HepG2 (cell line): ENCODE measurements around the gene RER1. TPM values are rescaled to one million over a fixed set of nuclear protein-coding genes. Genes with fewer than 3 reads are reported as not detected.

Experiments
- ASH2L ChIP-seq: fragments of 300-600, 200-600 bp; sonication (generic); IDR thresholded peaks from 2 replicates; pipeline ENCODE4 v1.7.0; 2017; ENCODE audit warnings: low read depth, mild to moderate bottlenecking, moderate library complexity, mixed read lengths, low read length; ENCODE audit not compliant: insufficient read length
- ETV5 ChIP-seq: IDR thresholded peaks from 2 replicates; pipeline ENCODE4 v1.6.1; 2018; ENCODE audit warnings: missing biosample characterization, missing genetic modification reagents, inconsistent platforms, borderline replicate concordance
- GPN1 ChIP-seq: sonication (generic); formaldehyde crosslinking; IDR thresholded peaks from 2 replicates; pipeline ENCODE4 v1.5.1; 2020; ENCODE audit warnings: missing genetic modification reagents, borderline replicate concordance
- HOXA3 ChIP-seq: sonication (generic); formaldehyde crosslinking; IDR thresholded peaks from 2 replicates; pipeline ENCODE4 v1.5.0; 2020; ENCODE audit warnings: missing genetic modification reagents
- JARID2 ChIP-seq: sonication (generic); formaldehyde crosslinking; IDR thresholded peaks from 2 replicates; pipeline ENCODE4 v1.8.1; 2023; ENCODE audit warnings: missing genetic modification reagents, inconsistent platforms; ENCODE audit not compliant: insufficient replicate concordance
- KDM1A ChIP-seq: IDR thresholded peaks from 2 replicates; pipeline ENCODE4 v1.6.1; 2016; ENCODE audit warnings: missing compliant biosample characterization
- KDM2A ChIP-seq: sonication (generic); formaldehyde crosslinking; IDR thresholded peaks from 2 replicates; pipeline ENCODE4 v1.4.0; 2020; ENCODE audit warnings: low read depth, missing genetic modification reagents, borderline replicate concordance
- MBNL3 ChIP-seq: fragments of 250-450 bp; sonication (Bioruptor Pico); conservative IDR thresholded peaks from 2 replicates; pipeline ENCODE4 v1.8.0; 2022; ENCODE audit warnings: mild to moderate bottlenecking, inconsistent platforms
- MIER3 ChIP-seq: IDR thresholded peaks from 2 replicates; pipeline ENCODE4 v1.6.1; 2016; ENCODE audit warnings: missing compliant biosample characterization, borderline replicate concordance
- ZNF230 ChIP-seq: sonication (generic); formaldehyde crosslinking; IDR thresholded peaks from 2 replicates; pipeline ENCODE4 v1.4.0; 2020; ENCODE audit warnings: mild to moderate bottlenecking, missing genetic modification reagents
- ZNF432 ChIP-seq: sonication (generic); formaldehyde crosslinking; IDR thresholded peaks from 2 replicates; pipeline ENCODE4 v1.5.0; 2020; ENCODE audit warnings: missing genetic modification reagents, mild to moderate bottlenecking, borderline replicate concordance
- ZNF598 ChIP-seq: sonication (generic); formaldehyde crosslinking; IDR thresholded peaks from 2 replicates; pipeline ENCODE4 v1.5.1; 2020; ENCODE audit warnings: mild to moderate bottlenecking, missing genetic modification reagents, borderline replicate concordance
- ZNF615 ChIP-seq: sonication (generic); formaldehyde crosslinking; IDR thresholded peaks from 2 replicates; pipeline ENCODE4 v1.5.0; 2020; ENCODE audit warnings: mild to moderate bottlenecking, missing genetic modification reagents, borderline replicate concordance
- ZNF775 ChIP-seq: sonication (generic); formaldehyde crosslinking; IDR thresholded peaks from 2 replicates; pipeline ENCODE4 v1.4.0; 2020; ENCODE audit warnings: missing genetic modification reagents, mild to moderate bottlenecking, moderate library complexity, borderline replicate concordance
- polyA plus RNA-seq, 8 experiments: library from polyadenylated mRNA; depleted of rRNA in 3 of 8; stranded (reverse) in 7 of 8; unstranded in 1 of 8; fragments of >200 nt; fragmentation: Illumina TruSeq in 4 of 8; extraction: Trizol in 4 of 8; gene quantifications; 2 replicates each; pipeline versions ENCODE4 v1.2.1 to v1.2.3, GENCODE V29; 2011 to 2016; ENCODE audit warnings: low read depth in 4 of 8, missing spikeins in 1 of 8, mixed read lengths in 1 of 8; ENCODE audit not compliant: insufficient read depth in 1 of 8
- total RNA-seq, 5 experiments: library from RNA; depleted of rRNA; stranded (reverse); fragments of >200 nt; fragmentation: Illumina TruSeq; extraction: Trizol; gene quantifications; 2 replicates each; pipeline ENCODE4 v1.2.3, GENCODE V29; 2016; ENCODE audit warnings: low read depth in 1 of 5
- TF ChIP-seq, protein P1 (sequence below): sonication (generic); formaldehyde crosslinking; IDR thresholded peaks from 2 replicates; pipeline ENCODE4 v1.4.0; 2020; ENCODE audit warnings: missing genetic modification reagents, borderline replicate concordance
- TF ChIP-seq, protein P2 (sequence below): sonication (generic); formaldehyde crosslinking; IDR thresholded peaks from 2 replicates; pipeline ENCODE4 v1.4.0; 2020; ENCODE audit warnings: low read depth, mild to moderate bottlenecking, missing genetic modification reagents
- TF ChIP-seq, protein P3 (sequence below): sonication (generic); formaldehyde crosslinking; IDR thresholded peaks from 2 replicates; pipeline ENCODE4 v1.8.1; 2023; ENCODE audit warnings: mild to moderate bottlenecking, missing genetic modification reagents
- TF ChIP-seq, protein P4 (sequence below): IDR thresholded peaks from 2 replicates; pipeline ENCODE4 v1.6.1; 2012; ENCODE audit warnings: inconsistent platforms
- TF ChIP-seq, protein P5 (sequence below), 2 experiments: sonication (generic) in 1 of 2; formaldehyde crosslinking in 1 of 2; IDR thresholded peaks; 2 replicates each; pipeline versions ENCODE4 v1.4.0 to v1.6.1; 2018 to 2020; ENCODE audit warnings: missing genetic modification reagents in 2 of 2, borderline replicate concordance in 1 of 2, low read depth in 1 of 2, mild to moderate bottlenecking in 1 of 2, missing biosample characterization in 1 of 2
- TF ChIP-seq, protein P6 (sequence below): IDR thresholded peaks from 2 replicates; pipeline ENCODE4 v1.6.1; 2016; ENCODE audit warnings: low read depth, borderline replicate concordance
- TF ChIP-seq, protein P7 (sequence below): sonication (generic); formaldehyde crosslinking; IDR thresholded peaks from 2 replicates; pipeline ENCODE4 v1.5.0; 2020; ENCODE audit warnings: missing genetic modification reagents, mild to moderate bottlenecking, borderline replicate concordance

RER1 gene
- total and polyA plus RNA-seq, 2 of the 13 experiments (the other 11 are each of a cell fraction or from before 2014, with no cell fraction given), result 128 to 164 TPM

DNA sequence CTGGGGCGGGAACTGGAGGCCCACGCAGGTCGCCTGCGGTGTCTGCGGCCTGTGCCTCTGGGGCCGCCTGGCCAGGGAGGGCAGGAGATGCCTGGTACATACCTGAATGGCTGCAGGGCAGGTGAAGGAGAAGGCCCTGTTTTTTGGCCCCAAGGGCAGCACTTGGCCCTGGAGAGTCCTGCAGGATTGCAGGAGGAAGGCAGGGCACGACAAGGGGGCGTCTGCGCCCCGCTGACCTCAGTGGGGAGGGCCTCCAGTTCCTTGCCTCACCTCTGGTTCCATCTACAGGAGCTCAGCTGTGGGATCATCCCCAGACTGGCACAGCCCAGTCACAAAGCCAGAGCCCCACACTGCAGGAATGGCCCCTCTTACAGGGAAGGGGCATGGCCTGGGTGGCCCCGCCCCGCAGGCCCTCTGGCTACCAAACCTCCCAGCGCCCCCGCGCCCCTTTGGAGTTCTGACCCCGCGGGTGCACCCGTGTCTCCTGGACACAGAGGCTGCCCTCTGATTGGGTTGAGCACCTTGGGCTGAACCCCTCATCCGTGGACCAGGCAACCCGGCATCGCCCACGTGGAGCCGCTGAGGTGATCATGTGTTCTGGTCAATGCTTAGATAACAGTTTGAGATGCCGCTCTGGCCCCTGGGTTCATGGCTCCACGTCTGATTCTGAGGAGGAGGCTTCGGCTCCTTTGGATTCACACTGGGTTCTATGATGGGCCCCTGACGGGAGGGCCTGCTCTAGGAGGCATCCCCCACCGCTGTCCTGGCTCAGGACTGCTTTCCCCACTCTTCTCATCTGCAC is 22.1 kb downstream of the RER1 start (continued):
- TF ChIP-seq, protein P1, sequence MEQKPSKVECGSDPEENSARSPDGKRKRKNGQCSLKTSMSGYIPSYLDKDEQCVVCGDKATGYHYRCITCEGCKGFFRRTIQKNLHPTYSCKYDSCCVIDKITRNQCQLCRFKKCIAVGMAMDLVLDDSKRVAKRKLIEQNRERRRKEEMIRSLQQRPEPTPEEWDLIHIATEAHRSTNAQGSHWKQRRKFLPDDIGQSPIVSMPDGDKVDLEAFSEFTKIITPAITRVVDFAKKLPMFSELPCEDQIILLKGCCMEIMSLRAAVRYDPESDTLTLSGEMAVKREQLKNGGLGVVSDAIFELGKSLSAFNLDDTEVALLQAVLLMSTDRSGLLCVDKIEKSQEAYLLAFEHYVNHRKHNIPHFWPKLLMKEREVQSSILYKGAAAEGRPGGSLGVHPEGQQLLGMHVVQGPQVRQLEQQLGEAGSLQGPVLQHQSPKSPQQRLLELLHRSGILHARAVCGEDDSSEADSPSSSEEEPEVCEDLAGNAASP (CRISPR knock-in tag), result no peak; the same call in 1 of the 2 replicates
- TF ChIP-seq, protein P2, sequence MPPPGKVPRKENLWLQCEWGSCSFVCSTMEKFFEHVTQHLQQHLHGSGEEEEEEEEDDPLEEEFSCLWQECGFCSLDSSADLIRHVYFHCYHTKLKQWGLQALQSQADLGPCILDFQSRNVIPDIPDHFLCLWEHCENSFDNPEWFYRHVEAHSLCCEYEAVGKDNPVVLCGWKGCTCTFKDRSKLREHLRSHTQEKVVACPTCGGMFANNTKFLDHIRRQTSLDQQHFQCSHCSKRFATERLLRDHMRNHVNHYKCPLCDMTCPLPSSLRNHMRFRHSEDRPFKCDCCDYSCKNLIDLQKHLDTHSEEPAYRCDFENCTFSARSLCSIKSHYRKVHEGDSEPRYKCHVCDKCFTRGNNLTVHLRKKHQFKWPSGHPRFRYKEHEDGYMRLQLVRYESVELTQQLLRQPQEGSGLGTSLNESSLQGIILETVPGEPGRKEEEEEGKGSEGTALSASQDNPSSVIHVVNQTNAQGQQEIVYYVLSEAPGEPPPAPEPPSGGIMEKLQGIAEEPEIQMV (CRISPR knock-in tag), result no peak
- peak; percentile 1; the same call in 1 of the 2 replicates for TF ChIP-seq ZNF598 (CRISPR knock-in tag)
- TF ChIP-seq JARID2, result peak; percentile 43
- peak; percentile 44; the same call in 1 of the 2 replicates for TF ChIP-seq HOXA3 (CRISPR knock-in tag)
- TF ChIP-seq, protein P3, sequence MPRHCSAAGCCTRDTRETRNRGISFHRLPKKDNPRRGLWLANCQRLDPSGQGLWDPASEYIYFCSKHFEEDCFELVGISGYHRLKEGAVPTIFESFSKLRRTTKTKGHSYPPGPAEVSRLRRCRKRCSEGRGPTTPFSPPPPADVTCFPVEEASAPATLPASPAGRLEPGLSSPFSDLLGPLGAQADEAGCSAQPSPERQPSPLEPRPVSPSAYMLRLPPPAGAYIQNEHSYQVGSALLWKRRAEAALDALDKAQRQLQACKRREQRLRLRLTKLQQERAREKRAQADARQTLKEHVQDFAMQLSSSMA, result peak; percentile 23; the same call in 1 of the 2 replicates
- TF ChIP-seq ZNF775 (CRISPR knock-in tag), result peak; percentile 74; the same call in 1 of the 2 replicates
- TF ChIP-seq ZNF432 (CRISPR knock-in tag), result no peak
- no peak for TF ChIP-seq MBNL3 (CRISPR knock-in tag)
- no peak for TF ChIP-seq ETV5
- no peak for TF ChIP-seq MIER3
- TF ChIP-seq, protein P4, sequence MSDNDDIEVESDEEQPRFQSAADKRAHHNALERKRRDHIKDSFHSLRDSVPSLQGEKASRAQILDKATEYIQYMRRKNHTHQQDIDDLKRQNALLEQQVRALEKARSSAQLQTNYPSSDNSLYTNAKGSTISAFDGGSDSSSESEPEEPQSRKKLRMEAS, result peak; percentile 85
- TF ChIP-seq, protein P5, sequence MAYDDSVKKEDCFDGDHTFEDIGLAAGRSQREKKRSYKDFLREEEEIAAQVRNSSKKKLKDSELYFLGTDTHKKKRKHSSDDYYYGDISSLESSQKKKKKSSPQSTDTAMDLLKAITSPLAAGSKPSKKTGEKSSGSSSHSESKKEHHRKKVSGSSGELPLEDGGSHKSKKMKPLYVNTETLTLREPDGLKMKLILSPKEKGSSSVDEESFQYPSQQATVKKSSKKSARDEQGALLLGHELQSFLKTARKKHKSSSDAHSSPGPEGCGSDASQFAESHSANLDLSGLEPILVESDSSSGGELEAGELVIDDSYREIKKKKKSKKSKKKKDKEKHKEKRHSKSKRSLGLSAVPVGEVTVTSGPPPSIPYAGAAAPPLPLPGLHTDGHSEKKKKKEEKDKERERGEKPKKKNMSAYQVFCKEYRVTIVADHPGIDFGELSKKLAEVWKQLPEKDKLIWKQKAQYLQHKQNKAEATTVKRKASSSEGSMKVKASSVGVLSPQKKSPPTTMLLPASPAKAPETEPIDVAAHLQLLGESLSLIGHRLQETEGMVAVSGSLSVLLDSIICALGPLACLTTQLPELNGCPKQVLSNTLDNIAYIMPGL (CRISPR knock-in tag; IDR thresholded peaks at IDR 0.05; ENCODE audit: borderline replicate concordance in 1 of 2, low read depth in 1 of 2), result peak; percentile 11 to 27; a peak in 1 of 4 replicates
- no peak for TF ChIP-seq KDM1A (CRISPR knock-in tag)
- no peak for TF ChIP-seq ZNF615 (CRISPR knock-in tag)
- no peak for TF ChIP-seq ASH2L
- TF ChIP-seq, protein P6, sequence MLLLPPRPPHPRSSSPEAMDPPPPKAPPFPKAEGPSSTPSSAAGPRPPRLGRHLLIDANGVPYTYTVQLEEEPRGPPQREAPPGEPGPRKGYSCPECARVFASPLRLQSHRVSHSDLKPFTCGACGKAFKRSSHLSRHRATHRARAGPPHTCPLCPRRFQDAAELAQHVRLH (CRISPR knock-in tag), result 0 out of 2 replicates have a peak, but pooled peaks have one; percentile 16
- TF ChIP-seq GPN1 (CRISPR knock-in tag), result no peak
- 0 out of 2 replicates have a peak, but pooled peaks have one; percentile 30 for TF ChIP-seq KDM2A (CRISPR knock-in tag)
- TF ChIP-seq, protein P7, sequence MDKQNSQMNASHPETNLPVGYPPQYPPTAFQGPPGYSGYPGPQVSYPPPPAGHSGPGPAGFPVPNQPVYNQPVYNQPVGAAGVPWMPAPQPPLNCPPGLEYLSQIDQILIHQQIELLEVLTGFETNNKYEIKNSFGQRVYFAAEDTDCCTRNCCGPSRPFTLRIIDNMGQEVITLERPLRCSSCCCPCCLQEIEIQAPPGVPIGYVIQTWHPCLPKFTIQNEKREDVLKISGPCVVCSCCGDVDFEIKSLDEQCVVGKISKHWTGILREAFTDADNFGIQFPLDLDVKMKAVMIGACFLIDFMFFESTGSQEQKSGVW (CRISPR knock-in tag), result no peak
- TF ChIP-seq ZNF230 (CRISPR knock-in tag), result no peak
